GM19238 (cell line): ENCODE results near the gene ENDOD1.
"Not testable (repeated sequence)": the region's sequence is repeated elsewhere in the genome, so short reads cannot be mapped to it uniquely, and the experiment has no call there.

ENCODE experiments used
- DNase-seq: peaks from one replicate; pipeline ENCODE4 v3.0.0; 2011; ENCODE audit warnings: low spot score; ENCODE audit not compliant: insufficient read length

ENDOD1 gene

DNA sequence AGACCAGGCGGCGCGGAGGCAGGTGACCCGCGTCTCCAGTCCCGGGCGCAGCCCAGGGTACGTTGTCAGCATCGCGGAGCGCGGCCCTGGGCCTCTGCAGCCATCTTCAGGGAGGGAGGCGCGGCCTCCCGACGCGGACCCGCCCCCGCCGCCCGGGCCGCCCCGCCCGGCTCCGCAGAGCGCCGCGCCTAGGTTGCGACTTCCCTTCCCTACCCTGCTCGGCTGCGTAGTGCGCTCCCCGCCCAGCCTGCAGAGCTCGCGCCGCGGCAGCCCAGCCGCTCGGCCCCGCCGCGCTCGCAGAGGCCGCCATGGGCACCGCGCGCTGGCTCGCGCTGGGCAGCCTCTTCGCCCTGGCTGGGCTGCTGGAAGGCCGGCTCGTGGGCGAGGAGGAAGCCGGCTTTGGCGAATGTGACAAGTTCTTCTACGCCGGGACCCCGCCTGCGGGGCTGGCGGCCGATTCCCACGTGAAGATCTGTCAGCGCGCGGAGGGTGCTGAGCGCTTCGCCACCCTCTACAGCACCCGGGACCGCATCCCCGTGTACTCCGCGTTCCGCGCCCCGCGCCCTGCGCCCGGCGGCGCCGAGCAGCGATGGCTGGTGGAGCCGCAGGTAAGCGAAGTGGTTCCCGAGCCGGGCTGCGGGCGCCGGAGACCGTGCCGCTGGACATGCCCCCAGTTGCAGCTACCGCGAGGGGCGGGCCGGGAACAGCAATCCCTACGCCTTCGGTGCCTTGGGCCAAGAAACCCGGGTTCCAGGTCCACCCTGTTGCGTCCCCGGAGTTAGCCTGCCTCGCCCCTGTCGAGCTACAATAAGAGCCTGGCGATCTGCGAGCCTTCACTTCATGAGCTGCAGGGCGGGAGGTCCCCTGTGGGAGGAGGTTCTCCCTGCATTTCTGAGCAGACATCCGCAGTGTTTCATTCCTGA, at the start of gene ENDOD1:
TSS of gene ENDOD1 (plus strand) at position 227 of the 923 bp plus-strand sequence. CDS start at position 309, 82 bp downstream.
- peak; percentile 85 for DNase-seq

DNA sequence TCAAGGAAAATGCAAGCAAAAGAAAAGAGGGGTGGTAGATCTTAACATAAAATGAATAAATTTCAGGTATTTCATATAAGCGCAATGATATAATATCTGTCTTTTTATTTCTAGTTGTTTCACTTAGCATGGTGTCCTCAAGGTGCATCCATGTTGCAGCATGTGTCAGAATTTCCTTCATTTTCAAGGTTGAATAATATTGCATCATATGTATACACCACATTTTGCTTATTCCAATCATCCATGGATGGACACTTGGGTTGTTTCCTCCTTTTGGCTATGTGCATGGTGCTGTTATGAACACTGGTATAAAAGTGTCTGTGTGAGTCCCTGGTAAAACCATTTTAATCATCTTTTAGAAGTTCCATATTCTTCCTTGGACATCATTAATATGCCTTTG, 47.4 kb upstream of the ENDOD1 start:
- no peak for DNase-seq

GRCh38 chr11:95042906-95043305, 46.7 kb upstream of the ENDOD1 start:
- no peak for DNase-seq

DNA sequence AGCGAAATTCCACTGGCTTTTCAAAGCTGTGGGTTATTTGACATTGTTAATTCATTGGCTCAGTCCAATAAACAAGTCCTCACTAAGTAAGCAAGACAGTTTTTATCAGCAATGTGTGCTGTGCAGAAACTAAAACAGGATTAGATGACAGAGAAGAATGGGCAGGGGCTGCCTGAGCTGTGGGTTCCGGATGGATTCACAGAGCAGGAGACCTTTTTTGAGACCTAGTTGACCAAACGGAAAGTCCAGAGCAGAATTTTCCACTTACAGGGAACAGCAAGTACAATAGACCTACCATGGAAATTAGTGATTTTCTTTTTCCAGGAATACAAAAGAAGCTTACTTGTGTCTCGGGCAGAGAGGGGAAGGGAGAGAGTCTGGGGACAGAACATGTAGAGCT, 45.6 kb upstream of the ENDOD1 start:
- no peak for DNase-seq

DNA sequence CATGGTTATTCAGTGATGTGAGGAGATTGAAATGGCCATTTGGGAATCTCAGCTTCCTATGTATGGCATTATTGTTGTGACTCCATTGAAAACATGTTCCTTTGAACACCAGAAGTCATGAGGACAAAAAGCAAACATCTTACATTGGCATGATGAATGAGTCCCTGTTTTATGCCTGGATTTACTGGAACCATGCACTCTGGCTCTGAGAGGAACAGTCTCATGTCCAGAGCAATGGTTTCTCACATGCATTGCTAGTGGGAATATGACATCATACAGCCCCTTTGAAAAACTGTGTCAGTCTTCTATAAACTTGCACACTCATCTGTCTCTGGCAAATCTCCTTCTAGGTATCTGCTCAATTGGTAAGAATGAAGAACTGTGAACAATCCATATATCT, 43.8 kb upstream of the ENDOD1 start:
- no peak for DNase-seq

GRCh38 chr11:95049122-95049521, 40.5 kb upstream of the ENDOD1 start, which contains the start of gene KDM4F:
Gene KDM4F (plus strand): TSS chr11:95049422.
- not testable (repeated sequence) for DNase-seq

- DNase-seq: no peak
Measured at GRCh38 chr11:95050595-95051202, 38.9 kb upstream of the ENDOD1 start.

DNA sequence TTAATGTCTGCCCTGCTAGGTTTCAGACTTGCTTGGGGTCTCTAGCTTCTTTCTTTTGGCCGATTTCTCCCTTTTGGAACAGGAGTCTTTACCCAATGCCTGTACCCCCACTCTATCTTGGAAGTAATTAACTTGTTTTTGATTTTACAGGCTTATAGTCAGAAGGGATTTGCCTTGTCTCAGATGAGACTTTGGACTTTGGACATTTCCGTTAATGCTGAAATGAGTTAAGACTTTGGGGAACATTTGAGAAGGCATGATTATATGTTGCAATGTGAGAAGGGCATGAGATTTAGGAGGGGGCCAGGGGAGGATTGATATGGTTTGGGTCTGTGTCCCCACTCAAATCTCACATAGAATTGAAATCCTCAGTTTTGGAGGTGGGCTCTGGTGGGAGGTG, 35.3 kb upstream of the ENDOD1 start:
- DNase-seq: no peak

- DNase-seq: no peak
Measured at GRCh38 chr11:95055283-95055897, 34.3 kb upstream of the ENDOD1 start.

DNA sequence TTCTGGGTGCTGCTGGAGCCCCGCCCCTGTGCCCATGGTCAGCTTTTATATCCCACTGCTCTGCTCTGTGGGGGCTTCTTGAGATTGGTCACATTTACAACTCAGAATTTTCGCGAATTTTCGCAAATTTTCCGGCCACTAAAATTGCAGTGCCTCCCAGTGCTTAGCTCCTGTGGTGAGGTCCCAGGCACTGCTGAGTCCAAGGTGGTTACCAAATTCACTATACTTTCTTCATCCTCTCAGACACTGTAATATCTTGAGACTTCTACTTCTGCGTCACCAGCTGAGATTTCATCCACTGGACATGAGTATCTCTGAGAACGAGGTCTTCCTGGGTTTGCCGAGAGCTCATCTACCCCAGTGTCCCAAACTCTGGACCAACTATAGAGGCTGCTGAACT, 31.7 kb upstream of the ENDOD1 start:
- no peak for DNase-seq

GRCh38 chr11:95058621-95059020, 31.0 kb upstream of the ENDOD1 start:
- no peak for DNase-seq

- no peak for DNase-seq
Measured at GRCh38 chr11:95059046-95059445, 30.6 kb upstream of the ENDOD1 start.

DNA sequence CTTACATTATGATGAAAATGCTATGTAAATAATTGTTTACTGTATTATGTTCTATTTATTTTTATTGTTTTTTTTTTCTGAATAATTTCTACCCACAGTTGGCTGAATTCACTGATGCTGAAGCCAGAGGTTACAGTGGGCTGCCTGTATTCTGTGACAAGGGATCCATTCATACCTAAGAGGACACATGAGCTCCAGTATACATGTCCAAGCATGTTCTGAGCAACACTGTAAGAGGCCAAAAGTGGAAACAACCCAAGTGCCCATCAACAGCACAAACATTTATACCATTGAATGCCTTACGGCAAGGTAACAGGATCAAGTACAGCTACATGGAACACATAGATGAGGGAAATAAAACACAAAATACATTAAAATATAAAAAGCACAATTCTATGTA, 24.3 kb upstream of the ENDOD1 start:
- DNase-seq: no peak

DNA sequence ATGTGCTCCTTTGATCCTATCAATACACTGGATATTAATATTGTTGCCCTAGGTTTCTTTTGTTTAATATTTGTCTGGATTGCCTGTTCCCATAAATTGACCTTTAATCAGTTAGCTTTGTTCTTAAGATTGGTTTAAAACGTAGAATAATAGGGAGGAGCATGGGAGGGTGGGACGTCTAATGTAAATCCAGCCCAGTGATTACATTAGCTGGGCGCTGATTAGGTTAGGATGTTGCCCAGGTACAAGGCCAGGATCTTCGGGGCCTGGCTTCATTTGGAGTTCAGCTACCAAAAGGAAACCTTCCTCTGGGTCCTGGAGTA, 23.0 kb upstream of the ENDOD1 start, which contains the start of gene SRSF8:
TSS of gene SRSF8 (plus strand) at position 204 of the 323 bp plus-strand sequence. CDS start 308 bp downstream, outside the sequence.
- no peak for DNase-seq

DNA sequence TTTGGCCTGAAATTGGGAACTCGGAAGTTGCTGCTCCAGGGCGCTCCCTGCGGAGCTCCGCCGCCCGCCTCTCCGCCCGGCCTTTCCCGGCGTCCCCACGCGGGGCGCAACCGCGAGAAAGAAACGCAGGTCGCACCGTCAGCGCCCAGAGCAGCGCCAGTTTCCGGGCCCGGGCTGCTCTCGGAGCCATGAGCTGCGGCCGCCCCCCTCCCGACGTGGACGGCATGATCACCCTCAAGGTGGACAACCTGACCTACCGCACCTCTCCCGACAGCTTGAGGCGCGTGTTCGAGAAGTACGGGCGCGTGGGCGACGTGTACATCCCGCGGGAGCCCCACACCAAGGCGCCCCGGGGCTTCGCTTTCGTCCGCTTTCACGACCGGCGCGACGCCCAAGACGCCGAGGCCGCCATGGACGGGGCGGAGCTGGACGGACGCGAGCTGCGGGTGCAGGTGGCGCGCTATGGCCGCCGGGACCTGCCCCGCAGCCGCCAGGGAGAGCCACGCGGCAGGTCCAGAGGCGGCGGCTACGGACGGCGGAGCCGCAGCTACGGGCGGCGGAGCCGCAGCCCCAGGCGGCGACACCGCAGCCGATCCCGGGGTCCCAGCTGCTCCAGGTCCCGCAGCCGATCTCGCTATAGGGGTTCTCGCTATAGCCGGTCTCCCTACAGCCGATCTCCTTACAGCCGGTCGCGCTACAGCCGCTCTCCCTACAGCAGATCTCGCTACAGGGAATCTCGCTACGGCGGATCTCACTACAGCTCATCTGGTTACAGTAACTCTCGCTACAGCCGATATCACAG, 22.4 kb upstream of the ENDOD1 start:
- DNase-seq: peak; percentile 38

DNA sequence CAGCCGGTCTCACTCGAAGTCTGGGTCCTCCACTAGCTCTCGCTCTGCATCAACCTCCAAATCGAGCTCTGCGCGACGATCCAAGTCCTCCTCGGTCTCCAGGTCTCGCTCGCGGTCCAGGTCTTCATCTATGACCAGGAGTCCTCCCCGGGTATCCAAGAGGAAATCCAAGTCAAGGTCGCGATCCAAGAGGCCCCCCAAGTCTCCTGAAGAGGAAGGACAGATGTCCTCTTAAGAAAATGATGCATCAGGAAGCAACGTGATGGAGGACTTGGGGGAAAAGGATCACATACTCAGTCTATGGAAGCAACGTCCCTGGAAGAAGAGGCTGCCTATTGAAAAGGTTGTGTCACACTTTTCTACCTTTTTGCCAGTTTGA, 21.8 kb upstream of the ENDOD1 start:
- DNase-seq: no peak

GRCh38 chr11:95068549-95068948, 21.1 kb upstream of the ENDOD1 start:
- DNase-seq: peak; percentile 48

- DNase-seq: no peak
Measured at GRCh38 chr11:95070471-95070870, 19.2 kb upstream of the ENDOD1 start.

DNA sequence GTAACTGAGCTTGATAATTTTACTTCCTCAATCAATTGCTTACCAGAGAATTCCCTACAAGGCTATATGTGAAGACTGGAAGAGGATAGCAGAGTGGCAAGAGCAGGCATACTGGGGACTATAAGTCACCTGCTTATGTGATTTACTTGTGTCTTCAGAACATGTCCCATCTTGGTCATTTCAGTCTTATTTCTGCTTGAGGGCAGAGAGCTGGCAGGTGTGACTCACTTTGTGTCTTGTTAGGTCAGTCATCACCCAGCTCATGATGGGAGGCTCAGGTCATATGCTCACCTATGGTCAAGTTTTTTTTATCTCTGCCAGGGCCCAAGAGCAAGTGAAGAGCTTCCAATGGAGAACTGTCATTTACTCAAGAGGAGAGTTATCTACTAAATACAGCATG, 16.7 kb upstream of the ENDOD1 start:
- no peak for DNase-seq

DNA sequence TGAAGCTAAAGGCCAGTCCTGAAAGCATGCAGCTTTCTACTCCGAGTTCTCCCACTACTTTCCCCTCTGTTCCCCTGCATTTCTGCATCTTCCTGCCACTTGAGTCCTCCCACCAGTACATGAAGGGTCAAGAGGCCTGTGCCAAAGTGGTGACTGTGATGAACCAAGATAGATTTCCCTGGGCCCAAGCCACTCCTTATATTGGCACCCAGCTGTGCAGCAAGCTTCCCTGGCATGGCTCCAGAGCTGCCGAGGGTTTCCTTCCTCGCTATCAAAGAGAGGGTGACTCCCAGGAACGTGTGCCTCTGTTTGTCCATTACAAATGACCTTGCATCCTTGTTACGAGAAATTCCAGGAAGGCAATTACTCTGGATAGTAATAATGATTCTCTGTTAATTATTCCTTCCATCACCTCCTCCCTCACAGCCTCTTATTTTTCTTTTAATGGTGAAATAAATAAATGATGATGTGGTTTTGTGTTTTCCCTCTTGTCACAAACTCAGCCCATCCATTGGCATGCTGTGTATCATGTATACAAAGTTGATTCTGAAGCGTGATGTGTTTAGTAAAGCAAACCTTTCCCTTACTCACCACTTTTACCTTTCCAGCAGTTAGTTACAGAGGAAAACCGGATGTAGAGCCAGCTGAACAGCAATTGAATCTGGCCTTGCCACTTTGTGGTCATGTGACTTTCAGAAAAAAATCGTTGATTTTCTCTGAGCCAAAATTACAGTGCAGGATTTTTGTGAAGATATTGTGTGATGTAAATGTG, 14.7 kb upstream of the ENDOD1 start:
- DNase-seq: no peak

DNA sequence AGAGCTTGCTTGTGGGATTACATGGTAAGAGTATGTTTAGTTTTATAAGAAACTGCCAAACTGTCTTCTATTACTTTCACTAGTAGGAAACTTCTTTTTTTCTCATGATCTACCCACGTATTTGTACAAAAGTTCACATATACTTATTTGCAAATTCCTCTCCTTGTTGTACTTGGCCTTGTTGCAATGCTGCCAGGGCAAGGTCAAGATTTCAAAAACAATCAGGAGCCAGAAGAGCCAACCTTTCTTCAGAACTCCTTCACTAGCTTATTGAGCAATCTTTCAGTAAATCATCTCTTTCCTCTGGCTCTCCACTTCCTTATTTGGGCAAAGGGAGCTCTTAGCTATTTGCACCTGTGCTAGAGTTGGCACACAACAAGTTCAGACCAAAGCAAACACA, 13.2 kb upstream of the ENDOD1 start:
- DNase-seq: no peak
